H9 (cell line): ENCODE data around the gene PGS1. TPM values are rescaled to one million over a fixed set of nuclear protein-coding genes. Genes with fewer than 3 reads are reported as not detected.

Experiments used
- DNase-seq: peaks from one replicate; pipeline ENCODE4 v3.0.0-alpha.2; 2017
- H2AFZ ChIP-seq: one replicate; pipeline ENCODE4 v1.6.1; 2013; ENCODE audit warnings: mild to moderate bottlenecking, low read length, control low read depth, moderate library complexity
- H2AK5ac ChIP-seq: 2 replicates; pipeline ENCODE4 v1.6.1; 2013; ENCODE audit warnings: low read length, control low read depth, mixed read lengths; ENCODE audit not compliant: insufficient read length
- H2BK120ac ChIP-seq: one replicate; pipeline ENCODE4 v1.6.1; 2013; ENCODE audit warnings: low read depth, mild to moderate bottlenecking, low read length, control low read depth, inconsistent platforms; ENCODE audit not compliant: poor library complexity, severe bottlenecking
- H2BK12ac ChIP-seq: 2 replicates; pipeline ENCODE4 v1.6.1; 2013; ENCODE audit warnings: low read length, control low read depth, mixed read lengths, low read depth; ENCODE audit not compliant: insufficient read length
- H2BK15ac ChIP-seq: 2 replicates; pipeline ENCODE4 v1.6.1; 2013; ENCODE audit warnings: low read depth, low read length, control low read depth
- H2BK20ac ChIP-seq: one replicate; pipeline ENCODE4 v1.6.1; 2013; ENCODE audit warnings: low read depth, mild to moderate bottlenecking, low read length, control low read depth, inconsistent platforms; ENCODE audit not compliant: poor library complexity, severe bottlenecking
- H2BK5ac ChIP-seq: 2 replicates; pipeline ENCODE4 v1.6.1; 2013; ENCODE audit warnings: low read length, control low read depth, mixed read lengths; ENCODE audit not compliant: insufficient read length
- H3K14ac ChIP-seq: 2 replicates; pipeline ENCODE4 v1.6.1; 2013; ENCODE audit warnings: low read length, control low read depth; ENCODE audit not compliant: insufficient read depth
- H3K18ac ChIP-seq: 2 replicates; pipeline ENCODE4 v1.6.1; 2013; ENCODE audit warnings: low read depth, mild to moderate bottlenecking, mixed read lengths, low read length, control low read depth; ENCODE audit not compliant: insufficient read length
- H3K23ac ChIP-seq: 2 replicates; pipeline ENCODE4 v1.6.1; 2013; ENCODE audit warnings: low read length, control low read depth, mixed read lengths, low read depth; ENCODE audit not compliant: insufficient read length
- H3K23me2 ChIP-seq: 2 replicates; pipeline ENCODE4 v1.6.1; 2013; ENCODE audit warnings: low read depth, mild to moderate bottlenecking, mixed read lengths, low read length, control low read depth; ENCODE audit not compliant: insufficient read length, poor library complexity, severe bottlenecking
- H3K27ac ChIP-seq: 2 replicates; pipeline ENCODE4 v1.5.1; 2013; ENCODE audit warnings: low read length, control low read depth, mixed read lengths, low read depth; ENCODE audit not compliant: insufficient read length
- H3K27me3 ChIP-seq: 2 replicates; pipeline ENCODE4 v1.6.1; 2013; ENCODE audit warnings: low read length, control low read depth, inconsistent platforms; ENCODE audit not compliant: insufficient read depth
- H3K4ac ChIP-seq: 2 replicates; pipeline ENCODE4 v1.6.1; 2013; ENCODE audit warnings: low read depth, mild to moderate bottlenecking, control low read depth, inconsistent platforms, low read length, moderate library complexity
- H3K4me1 ChIP-seq: 2 replicates; pipeline ENCODE4 v1.6.1; 2013; ENCODE audit warnings: low read length, control low read depth, inconsistent platforms; ENCODE audit not compliant: insufficient read depth
- H3K4me2 ChIP-seq: 2 replicates; pipeline ENCODE4 v1.6.1; 2013; ENCODE audit warnings: low read length, control low read depth, mixed read lengths; ENCODE audit not compliant: insufficient read length, insufficient read depth
- H3K56ac ChIP-seq: 2 replicates; pipeline ENCODE4 v1.6.1; 2013; ENCODE audit warnings: low read depth, mild to moderate bottlenecking, mixed read lengths, low read length, control low read depth; ENCODE audit not compliant: insufficient read length
- H3K79me1 ChIP-seq: 2 replicates; pipeline ENCODE4 v1.6.1; 2013; ENCODE audit warnings: low read depth, mild to moderate bottlenecking, moderate library complexity, low read length, control low read depth, inconsistent platforms; ENCODE audit not compliant: insufficient read depth, poor library complexity, severe bottlenecking
- H3K79me2 ChIP-seq: 2 replicates; pipeline ENCODE4 v1.6.1; 2013; ENCODE audit warnings: low read length, control low read depth, inconsistent platforms; ENCODE audit not compliant: insufficient read depth
- H3K9ac ChIP-seq: 2 replicates; pipeline ENCODE4 v1.6.1; 2013; ENCODE audit warnings: low read length, control low read depth, mixed read lengths; ENCODE audit not compliant: insufficient read length; ENCODE audit errors: extremely low read depth
- H3K9me3 ChIP-seq: one replicate; pipeline ENCODE4 v1.6.1; 2013; ENCODE audit warnings: low read depth, low read length, inconsistent platforms; ENCODE audit not compliant: control insufficient read depth
- H3T11ph ChIP-seq: one replicate; pipeline ENCODE4 v1.6.1; 2013; ENCODE audit warnings: mild to moderate bottlenecking, low read length, control low read depth, inconsistent platforms
- H4K20me1 ChIP-seq: one replicate; pipeline ENCODE4 v1.6.1; 2013; ENCODE audit not compliant: control insufficient read depth, insufficient read length, insufficient read depth
- H4K5ac ChIP-seq: 2 replicates; pipeline ENCODE4 v1.6.1; 2013; ENCODE audit warnings: low read depth, mild to moderate bottlenecking, mixed read lengths, low read length, control low read depth; ENCODE audit not compliant: insufficient read length
- H4K8ac ChIP-seq: replicated peaks from 2 replicates; pipeline ENCODE4 v1.6.1; 2013; ENCODE audit warnings: low read length, control low read depth, mixed read lengths, low read depth; ENCODE audit not compliant: insufficient read length
- H4K91ac ChIP-seq: 2 replicates; pipeline ENCODE4 v1.6.1; 2013; ENCODE audit warnings: low read depth, mild to moderate bottlenecking, moderate library complexity, mixed read lengths, low read length, control low read depth; ENCODE audit not compliant: insufficient read length
- H3K27ac Mint-ChIP-seq, 3 experiments: 2 replicates in 2 of 3; 3 replicates in 1 of 3; pipeline ENCODE4 v1.8.0; 2020 to 2021; ENCODE audit warnings: mixed read lengths in 3 of 3, mild to moderate bottlenecking in 1 of 3, moderate library complexity in 1 of 3
- H3K27me3 Mint-ChIP-seq: 2 replicates; pipeline ENCODE4 v1.8.0; 2021; ENCODE audit warnings: low read depth, mild to moderate bottlenecking, moderate library complexity, mixed read lengths
- H3K36me3 Mint-ChIP-seq, 3 experiments: 2 replicates in 2 of 3; 3 replicates in 1 of 3; pipeline ENCODE4 v1.8.0; 2020 to 2021; ENCODE audit warnings: low read depth in 3 of 3, mixed read lengths in 3 of 3; ENCODE audit not compliant: insufficient read depth in 1 of 3
- H3K4me1 Mint-ChIP-seq, 2 experiments: 2 replicates each; pipeline ENCODE4 v1.8.0; 2020; ENCODE audit warnings: mixed read lengths in 2 of 2
- H3K4me3 Mint-ChIP-seq, 2 experiments: 2 replicates in 1 of 2; 3 replicates in 1 of 2; pipeline ENCODE4 v1.8.0; 2020 to 2021; ENCODE audit warnings: mild to moderate bottlenecking in 2 of 2, mixed read lengths in 2 of 2, moderate library complexity in 1 of 2
- H3K9me3 Mint-ChIP-seq, 2 experiments: 2 replicates in 1 of 2; 3 replicates in 1 of 2; pipeline ENCODE4 v1.8.0; 2020; ENCODE audit warnings: mild to moderate bottlenecking in 2 of 2, mixed read lengths in 2 of 2, moderate library complexity in 1 of 2
- WGBS: extraction: QIAGEN DNeasy Blood & Tissue Kit; methylation state at CpG from one replicate; pipeline ENCODE4 v1.1.7; 2013; ENCODE audit warnings: missing lambda C conversion rate, low lambda C conversion rate, mixed read lengths; ENCODE audit not compliant: insufficient read length; ENCODE audit errors: extremely low coverage; 5-methylcytosine and 5-hydroxymethylcytosine counted together
- total RNA-seq: library from RNA; stranded (reverse); gene quantifications from 2 replicates; pipeline ENCODE4 v1.2.1, GENCODE V29; 2021
- TF ChIP-seq, protein P1 (sequence below): fragments of 200-600 bp; sonication (generic); conservative IDR thresholded peaks from 3 replicates; pipeline ENCODE4 v1.8.0; 2021; ENCODE audit warnings: antibody characterized with exemption, mild to moderate bottlenecking

The PGS1 gene
- total RNA-seq, 1 experiment from 2014 or later, result 45.7 TPM

DNA sequence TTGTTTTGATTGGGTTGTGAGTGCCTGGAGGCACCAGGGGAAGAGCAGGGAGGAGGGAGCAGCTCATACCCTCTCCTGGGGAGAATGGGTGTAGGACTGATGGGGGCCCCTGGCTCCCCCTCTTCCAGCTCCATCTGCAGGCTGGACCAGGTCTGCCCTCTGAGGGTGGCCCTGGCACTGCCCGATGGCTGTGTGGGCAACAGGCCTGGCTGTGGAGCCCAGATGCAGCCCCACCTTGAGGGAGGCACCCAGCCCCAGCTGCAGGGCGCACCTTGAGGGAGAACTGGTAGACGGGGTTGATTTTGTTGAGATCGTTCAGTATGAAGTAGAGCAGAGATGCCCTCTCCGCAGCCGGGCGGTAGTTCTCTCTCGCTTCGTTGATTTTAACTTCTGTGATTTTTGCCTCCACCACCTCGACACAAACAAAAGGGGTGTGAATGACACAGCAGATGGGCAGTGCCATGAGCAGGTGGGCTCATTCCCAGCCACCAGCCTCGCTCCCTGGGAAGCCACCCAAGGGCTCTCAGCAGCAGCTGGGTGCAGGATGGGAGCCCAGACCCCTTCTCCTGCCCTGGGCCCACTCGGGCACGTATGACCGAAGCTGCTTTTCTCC is 71.6 kb downstream of the PGS1 start:
- Histone ChIP-seq H2AK5ac (no peak overlapping the region), H2BK12ac (no peak overlapping the region), H4K8ac (no peak overlapping the region), H3K23ac (no peak overlapping the region), H3K4me1 (no peaks in the 10 kb centered on the region), H3K4ac (no peak overlapping the region), H2AFZ (no peak overlapping the region), H3K79me1 (no peaks in the 10 kb centered on the region), H2BK5ac (no peak overlapping the region), H3T11ph (no peak overlapping the region), H3K14ac (no peak overlapping the region; the same call in 1 of the 2 replicates), H3K9ac (no peak overlapping the region), H2BK120ac (no peak overlapping the region), H3K4me2 (no peak overlapping the region), H3K56ac (no peak overlapping the region), H4K20me1 (no peaks in the 10 kb centered on the region), H4K91ac (no peak overlapping the region), H2BK15ac (no peak overlapping the region), H3K27ac (no peak overlapping the region), H4K5ac (no peak overlapping the region), H3K23me2 (no peaks in the 10 kb centered on the region), H3K27me3 (no peaks in the 10 kb centered on the region), H3K79me2 (no peaks in the 10 kb centered on the region), H3K18ac (no peak overlapping the region), H2BK20ac (no peak overlapping the region), H3K9me3 (no peaks in the 10 kb centered on the region)
- no peak overlapping the region for H3K27ac Mint-ChIP-seq
- no peak for DNase-seq
- TF ChIP-seq, protein P1, sequence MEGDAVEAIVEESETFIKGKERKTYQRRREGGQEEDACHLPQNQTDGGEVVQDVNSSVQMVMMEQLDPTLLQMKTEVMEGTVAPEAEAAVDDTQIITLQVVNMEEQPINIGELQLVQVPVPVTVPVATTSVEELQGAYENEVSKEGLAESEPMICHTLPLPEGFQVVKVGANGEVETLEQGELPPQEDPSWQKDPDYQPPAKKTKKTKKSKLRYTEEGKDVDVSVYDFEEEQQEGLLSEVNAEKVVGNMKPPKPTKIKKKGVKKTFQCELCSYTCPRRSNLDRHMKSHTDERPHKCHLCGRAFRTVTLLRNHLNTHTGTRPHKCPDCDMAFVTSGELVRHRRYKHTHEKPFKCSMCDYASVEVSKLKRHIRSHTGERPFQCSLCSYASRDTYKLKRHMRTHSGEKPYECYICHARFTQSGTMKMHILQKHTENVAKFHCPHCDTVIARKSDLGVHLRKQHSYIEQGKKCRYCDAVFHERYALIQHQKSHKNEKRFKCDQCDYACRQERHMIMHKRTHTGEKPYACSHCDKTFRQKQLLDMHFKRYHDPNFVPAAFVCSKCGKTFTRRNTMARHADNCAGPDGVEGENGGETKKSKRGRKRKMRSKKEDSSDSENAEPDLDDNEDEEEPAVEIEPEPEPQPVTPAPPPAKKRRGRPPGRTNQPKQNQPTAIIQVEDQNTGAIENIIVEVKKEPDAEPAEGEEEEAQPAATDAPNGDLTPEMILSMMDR, result no peak
- no peaks in the 10 kb centered on the region for H3K4me1 Mint-ChIP-seq
- no CpG with 5 or more reads among the region's 14 CpGs for WGBS
- H3K36me3 Mint-ChIP-seq, result peaks cover 0 to 4% (median 0%) of the 10 kb centered on the region in 3 experiments; a peak in 2 of 7 replicates
- H3K9me3 Mint-ChIP-seq, result peaks cover 3 to 9% of the 10 kb centered on the region in 2 experiments; a peak in 3 of 5 replicates
- H3K27me3 Mint-ChIP-seq, result no peaks in the 10 kb centered on the region
- H3K4me3 Mint-ChIP-seq, result no peak overlapping the region
